NCI-H2107 treated with DMSO at 0.1 percent for 48 hours (cell line): ENCODE data around the gene IFIT3.

Source experiments
- DNase-seq: peaks from one replicate; lab custom pipeline; 2025; ENCODE audit not compliant: unreplicated experiment; lab: John Stamatoyannopoulos, UW

IFIT3 gene

DNA sequence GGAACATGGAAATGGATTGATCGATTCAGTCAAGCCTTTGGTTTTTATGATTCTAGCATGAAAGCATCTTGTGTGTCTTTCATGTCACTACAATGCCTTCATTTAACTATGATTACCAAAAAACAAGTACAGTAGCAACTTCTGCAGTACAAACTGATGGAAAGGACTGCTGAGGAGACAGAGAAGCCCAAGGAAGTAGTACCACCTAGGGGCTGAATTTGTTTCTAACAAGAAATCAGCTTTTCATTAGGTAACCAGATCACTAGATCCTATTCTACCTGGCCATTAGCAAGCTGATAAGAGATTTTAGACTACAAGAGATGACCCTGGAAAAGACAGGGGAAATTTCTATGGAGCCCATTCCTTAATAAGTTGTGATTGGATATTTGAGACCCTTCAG, 61.5 kb downstream of the IFIT3 start:
- no peak for DNase-seq
